Measurements from ENCODE around the gene CRK.

The CRK gene

GRCh38 chr17:1474402-1475189, 18.6 kb upstream of the CRK start:
- TF ChIP-seq SIN3A (IDR thresholded peaks at IDR 0.05; ENCODE audit: borderline replicate concordance, insufficient read depth, low read length) (no peak), REST (IDR thresholded peaks at IDR 0.05; ENCODE audit: insufficient read depth in 1 of 2, low read depth in 2 of 2, low read length in 2 of 2) (no peak), POLR2AphosphoS5 (IDR thresholded peaks at IDR 0.05; ENCODE audit: low read depth, low read length) (no peak), TAF1 (IDR thresholded peaks at IDR 0.05; ENCODE audit: borderline replicate concordance, insufficient read depth, low read length) (no peak), FOXP2 (optimal IDR thresholded peaks at IDR 0.05; ENCODE audit: borderline replicate concordance, extremely low read depth, extremely low read length, insufficient read depth) (no peak)

GRCh38 chr17:1473841-1474240, 17.8 kb upstream of the CRK start:
- TF ChIP-seq FOXP2 (optimal IDR thresholded peaks at IDR 0.05; ENCODE audit: borderline replicate concordance, extremely low read depth, extremely low read length, insufficient read depth) (no peak), REST (IDR thresholded peaks at IDR 0.05; ENCODE audit: insufficient read depth in 1 of 2, low read depth in 2 of 2, low read length in 2 of 2) (no peak), POLR2AphosphoS5 (IDR thresholded peaks at IDR 0.05; ENCODE audit: low read depth, low read length) (no peak)

GRCh38 chr17:1473170-1473569, 17.1 kb upstream of the CRK start:
- TF ChIP-seq FOXP2 (optimal IDR thresholded peaks at IDR 0.05; ENCODE audit: borderline replicate concordance, extremely low read depth, extremely low read length, insufficient read depth) (no peak), SIN3A (IDR thresholded peaks at IDR 0.05; ENCODE audit: borderline replicate concordance, insufficient read depth, low read length) (no peak)

- TF ChIP-seq SIN3A (IDR thresholded peaks at IDR 0.05; ENCODE audit: borderline replicate concordance, insufficient read depth, low read length), result no peak
- TF ChIP-seq REST (IDR thresholded peaks at IDR 0.05; ENCODE audit: insufficient read depth in 1 of 2, low read depth in 2 of 2, low read length in 2 of 2), result no peak
- no peak for TF ChIP-seq TAF1 (IDR thresholded peaks at IDR 0.05; ENCODE audit: borderline replicate concordance, insufficient read depth, low read length)
- no peak for TF ChIP-seq FOXP2 (optimal IDR thresholded peaks at IDR 0.05; ENCODE audit: borderline replicate concordance, extremely low read depth, extremely low read length, insufficient read depth)
- TF ChIP-seq POLR2AphosphoS5 (IDR thresholded peaks at IDR 0.05; ENCODE audit: low read depth, low read length), result no peak
Observed at GRCh38 chr17:1471911-1472821, 16.1 kb upstream of the CRK start.

GRCh38 chr17:1471490-1471889, 15.5 kb upstream of the CRK start:
- no peak for TF ChIP-seq REST (IDR thresholded peaks at IDR 0.05; ENCODE audit: insufficient read depth in 1 of 2, low read depth in 2 of 2, low read length in 2 of 2)
- TF ChIP-seq FOXP2 (optimal IDR thresholded peaks at IDR 0.05; ENCODE audit: borderline replicate concordance, extremely low read depth, extremely low read length, insufficient read depth), result no peak
- no peak for TF ChIP-seq SIN3A (IDR thresholded peaks at IDR 0.05; ENCODE audit: borderline replicate concordance, insufficient read depth, low read length)
- TF ChIP-seq TAF1 (IDR thresholded peaks at IDR 0.05; ENCODE audit: borderline replicate concordance, insufficient read depth, low read length), result no peak
- no peak for TF ChIP-seq POLR2AphosphoS5 (IDR thresholded peaks at IDR 0.05; ENCODE audit: low read depth, low read length)
